ENCODE results near the gene STXBP5.
A peak's percentile ranks its signal among the peaks of the same experiment; 100 is the strongest.

The STXBP5 gene

GRCh38 chr6:147211831-147212230 lies 7.6 kb downstream of the STXBP5 start:
- no peak for DNase-seq

DNA sequence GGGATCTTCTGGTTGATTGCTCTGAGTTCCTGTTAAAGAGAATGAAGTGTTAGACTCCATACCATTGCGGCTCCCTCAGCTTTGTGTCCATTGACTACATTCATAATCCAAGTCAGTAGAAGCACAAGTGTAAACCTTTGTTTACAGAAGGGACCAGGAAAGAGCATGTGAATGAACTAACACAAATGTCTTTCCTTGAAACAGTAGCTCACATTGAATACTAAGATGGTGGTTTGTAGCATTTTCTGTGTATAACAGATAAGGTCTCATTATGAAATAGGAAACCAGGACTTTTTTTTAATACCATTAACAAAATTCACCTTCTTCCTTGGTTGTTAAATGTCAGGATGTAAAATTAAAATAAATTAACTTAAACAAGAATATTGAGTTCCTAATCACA lies 8.4 kb downstream of the STXBP5 start:
- no peak for DNase-seq

- no peak for DNase-seq
Observed at GRCh38 chr6:147213772-147214171, 9.6 kb downstream of the STXBP5 start.

DNA sequence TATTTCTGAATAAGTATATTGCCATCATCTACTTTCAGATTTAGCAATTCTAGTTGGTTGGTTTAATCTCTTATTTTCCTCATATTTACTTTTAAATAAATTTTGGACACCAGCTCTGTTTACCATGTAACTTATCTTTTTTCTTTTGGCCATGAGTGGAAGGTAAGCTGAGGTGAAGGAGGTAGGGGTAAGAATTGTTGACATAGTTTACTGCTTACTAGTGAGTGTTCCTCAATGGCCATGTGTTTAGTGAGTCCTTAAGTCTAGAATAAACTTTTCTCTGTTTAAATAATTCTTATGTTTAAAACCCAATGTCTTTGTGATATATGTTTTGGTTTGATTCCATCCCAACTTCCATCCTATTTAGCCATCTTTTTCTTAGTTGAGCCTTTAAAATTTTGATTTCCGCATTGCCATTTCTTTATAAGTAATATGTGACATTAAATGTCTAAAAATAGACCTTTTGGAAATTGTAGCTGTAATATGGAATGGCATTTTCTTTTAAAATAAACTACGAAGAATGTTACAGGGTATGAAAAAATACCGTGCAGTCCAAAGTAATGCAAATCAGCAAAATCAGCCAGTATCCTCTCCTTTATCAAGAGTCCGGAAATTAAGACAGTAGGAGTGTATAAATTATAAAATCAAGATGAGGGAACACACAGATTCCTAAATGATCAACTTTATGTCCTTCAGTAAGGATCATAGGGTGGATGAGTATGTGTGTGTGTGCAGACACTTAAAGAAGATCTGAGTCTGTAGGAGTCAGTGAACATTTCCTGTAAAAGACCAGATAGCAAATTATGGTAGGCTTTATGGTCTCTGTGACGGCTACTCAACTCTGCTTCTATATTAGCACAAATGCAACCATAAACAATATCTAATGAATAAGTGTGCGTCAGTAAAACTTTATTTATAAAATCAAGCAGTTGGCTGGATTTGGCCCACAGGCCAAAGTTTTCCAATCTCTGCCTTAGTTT lies 10.3 kb downstream of the STXBP5 start:
- DNase-seq, result no peak

GRCh38 chr6:147216915-147217314 lies 12.7 kb downstream of the STXBP5 start:
- peak in 1 of 14 donors; percentile 11 for DNase-seq

GRCh38 chr6:147217840-147218404 lies 13.7 kb downstream of the STXBP5 start:
- DNase-seq, result no peak

DNA sequence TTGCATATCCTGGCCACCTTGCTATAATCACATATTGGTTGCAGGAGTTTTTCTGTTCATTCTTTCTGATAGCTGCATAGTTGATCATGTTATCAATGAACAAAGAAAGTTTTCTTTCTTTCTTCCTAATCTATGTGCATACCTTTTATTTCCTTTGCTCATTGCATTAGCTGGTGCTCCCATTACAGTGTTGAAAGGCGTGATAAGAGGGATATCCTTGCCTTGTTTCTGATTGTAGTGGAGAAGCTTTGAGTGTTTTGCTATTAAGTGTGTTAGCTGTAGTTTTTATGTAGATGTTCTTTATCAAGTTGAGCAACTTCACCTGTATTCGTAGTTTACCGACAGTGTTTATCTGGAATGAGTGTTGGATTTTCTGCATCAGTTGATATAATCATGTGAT lies 14.6 kb downstream of the STXBP5 start:
- no peak for DNase-seq

GRCh38 chr6:147219463-147219862 lies 15.2 kb downstream of the STXBP5 start:
- no peak for DNase-seq

DNA sequence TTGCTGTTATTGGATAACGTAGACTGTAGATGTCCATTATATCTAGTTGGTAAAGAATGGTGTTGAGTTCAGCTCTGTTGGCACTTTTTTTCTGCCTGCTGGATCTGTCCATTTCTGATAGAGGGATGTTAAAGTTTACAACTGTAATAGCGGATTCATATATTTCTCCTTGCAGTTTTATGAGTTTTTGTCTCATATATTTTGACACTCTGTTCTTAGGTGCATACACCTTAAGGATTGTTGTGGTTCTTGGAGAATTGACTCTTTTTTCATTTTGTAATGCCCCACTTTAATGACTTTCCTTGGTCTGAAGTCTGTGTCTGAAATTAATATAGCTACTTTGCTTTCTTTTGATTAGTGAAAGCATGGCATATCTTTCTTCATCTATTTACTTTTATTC lies 16.1 kb downstream of the STXBP5 start:
- DNase-seq, result no peak

DNA sequence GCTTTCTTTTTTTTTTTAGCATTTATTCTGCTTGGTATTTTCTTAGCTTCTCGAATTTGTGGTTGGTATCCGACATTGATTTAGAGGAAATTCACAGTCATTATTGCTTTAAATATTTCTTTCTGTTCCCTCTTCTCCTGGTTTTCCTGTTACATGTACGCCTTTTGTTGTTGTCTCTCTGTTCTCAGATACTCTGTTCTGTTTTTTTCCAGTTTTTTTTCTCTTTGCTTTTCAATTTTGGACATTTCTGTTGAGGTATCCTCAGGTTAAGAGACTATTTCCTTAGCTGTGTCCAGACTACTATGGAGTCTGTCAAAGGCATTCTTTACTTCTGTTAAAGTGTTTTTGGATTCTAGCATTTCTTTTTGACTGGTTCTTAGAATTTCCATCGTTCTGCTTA lies 17.5 kb downstream of the STXBP5 start:
- no peak for DNase-seq

DNA sequence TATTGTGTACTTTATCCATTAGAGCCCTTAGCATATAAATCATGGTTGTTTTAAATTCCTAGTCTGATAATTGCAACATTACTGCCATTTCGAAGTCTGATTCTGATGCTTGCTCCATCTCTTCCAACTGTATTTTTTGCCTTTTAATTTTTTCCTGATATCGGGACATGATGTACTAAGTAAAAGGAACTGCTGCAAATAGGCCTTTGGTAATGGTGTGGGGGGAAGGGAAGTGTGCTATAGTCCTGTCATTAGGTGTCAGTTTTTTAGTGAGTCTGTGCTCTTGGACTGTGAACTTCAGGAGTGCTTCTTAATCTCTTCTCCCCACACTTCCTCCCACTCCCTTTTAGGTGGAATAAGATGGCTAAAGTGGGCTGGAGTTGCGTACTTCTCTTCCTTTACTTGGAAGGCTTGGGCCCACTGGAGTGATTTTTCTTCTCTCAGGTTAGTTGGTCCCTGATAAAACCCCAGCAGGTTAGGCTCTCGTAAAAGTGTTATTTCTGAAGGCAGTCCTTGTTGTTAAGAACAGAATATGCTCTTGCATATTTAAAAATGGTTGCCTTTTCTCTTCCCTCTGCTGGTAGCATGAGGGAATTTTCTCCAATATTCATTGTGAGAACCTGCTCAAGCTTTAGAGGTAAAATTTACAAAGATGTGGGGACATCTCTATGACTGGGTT lies 18.1 kb downstream of the STXBP5 start:
- no peak for DNase-seq

GRCh38 chr6:147223736-147224135 lies 19.5 kb downstream of the STXBP5 start:
- no peak for DNase-seq

GRCh38 chr6:147226163-147226724 lies 22.0 kb downstream of the STXBP5 start:
- no peak for DNase-seq

- DNase-seq, result no peak
Observed at GRCh38 chr6:147226877-147227276, 22.7 kb downstream of the STXBP5 start.

GRCh38 chr6:147227770-147228320 lies 23.6 kb downstream of the STXBP5 start:
- DNase-seq, result no peak

GRCh38 chr6:147231589-147231988 lies 27.4 kb downstream of the STXBP5 start:
- no peak for DNase-seq

- DNase-seq, result no peak
Observed at GRCh38 chr6:147234685-147235084, 30.5 kb downstream of the STXBP5 start.

DNA sequence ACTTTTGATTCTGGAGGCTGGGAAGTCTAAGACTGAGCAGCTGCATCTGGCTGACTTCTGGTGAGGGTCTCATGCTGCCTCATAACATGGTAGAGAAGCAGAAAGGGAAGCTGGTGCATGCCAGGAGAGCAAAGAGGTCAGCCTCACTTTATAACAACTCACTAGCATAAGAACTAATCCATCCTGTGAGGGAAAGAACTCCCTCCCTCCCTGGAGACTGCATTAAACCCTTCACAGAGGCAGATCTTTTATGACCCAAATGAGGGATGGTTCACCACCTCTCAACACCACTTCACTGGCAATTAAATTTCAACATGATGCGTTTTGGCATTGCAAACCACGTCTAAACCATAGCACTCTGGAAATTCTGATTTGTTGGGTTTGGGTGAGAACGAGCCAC lies 33.9 kb downstream of the STXBP5 start:
- DNase-seq, result no peak

DNA sequence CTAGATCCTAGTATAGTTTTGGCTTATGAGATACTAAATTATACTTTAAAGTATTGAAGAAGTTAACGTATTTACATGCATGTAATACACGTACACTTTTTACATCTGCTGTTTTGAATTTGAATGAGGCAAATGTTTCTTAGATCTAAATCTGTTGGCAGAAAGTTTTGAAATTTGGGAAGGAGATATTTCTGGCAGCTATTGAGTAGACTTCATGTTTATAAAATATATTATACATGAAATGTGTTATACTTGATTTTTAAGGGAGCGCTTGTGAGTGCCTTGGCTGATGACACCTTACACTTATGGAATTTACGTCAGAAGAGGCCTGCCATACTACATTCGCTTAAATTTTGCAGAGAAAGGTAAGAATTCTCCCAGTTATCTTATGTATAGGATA lies 34.7 kb downstream of the STXBP5 start:
- DNase-seq, result no peak

DNA sequence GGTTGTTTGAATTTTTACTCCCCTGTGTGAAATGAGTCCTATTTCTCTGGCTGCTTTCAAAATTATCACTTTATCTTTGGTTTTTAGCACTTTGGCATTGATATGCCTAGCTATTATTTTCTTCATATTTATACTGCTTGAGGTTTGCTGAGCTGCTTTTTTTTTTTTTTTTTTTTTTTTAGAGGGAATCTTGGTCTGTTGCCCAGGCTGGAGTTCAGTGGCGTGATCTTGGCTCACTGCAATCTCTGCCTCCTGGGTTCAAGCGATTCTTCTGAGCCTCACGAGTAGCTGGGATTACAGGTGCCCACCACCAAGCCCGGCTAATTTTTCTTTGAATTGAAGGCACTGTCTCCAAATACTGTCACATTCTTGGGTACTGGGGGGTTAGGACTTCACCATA lies 40.6 kb downstream of the STXBP5 start:
- no peak for DNase-seq

- no peak for DNase-seq
Observed at GRCh38 chr6:147245693-147246092, 41.5 kb downstream of the STXBP5 start.

- no peak for DNase-seq
Observed at GRCh38 chr6:147246853-147247635, 42.8 kb downstream of the STXBP5 start.
